HG03342 (cell line): Measurements from ENCODE around the gene BCAM.
"Not testable (repeated sequence)": the region's sequence is repeated elsewhere in the genome, so short reads cannot be mapped to it uniquely, and the experiment has no call there.

Experiments
- ATAC-seq: cut with Tn5 transposase; IDR thresholded peaks from one replicate; pipeline ENCODE4 v1.9.1; 2021; ENCODE audit warnings: mild to moderate bottlenecking, moderate library complexity; ENCODE audit not compliant: unreplicated experiment

BCAM gene

GRCh38 chr19:44814517-44814916, 5.6 kb downstream of the BCAM start:
- no peak for ATAC-seq

DNA sequence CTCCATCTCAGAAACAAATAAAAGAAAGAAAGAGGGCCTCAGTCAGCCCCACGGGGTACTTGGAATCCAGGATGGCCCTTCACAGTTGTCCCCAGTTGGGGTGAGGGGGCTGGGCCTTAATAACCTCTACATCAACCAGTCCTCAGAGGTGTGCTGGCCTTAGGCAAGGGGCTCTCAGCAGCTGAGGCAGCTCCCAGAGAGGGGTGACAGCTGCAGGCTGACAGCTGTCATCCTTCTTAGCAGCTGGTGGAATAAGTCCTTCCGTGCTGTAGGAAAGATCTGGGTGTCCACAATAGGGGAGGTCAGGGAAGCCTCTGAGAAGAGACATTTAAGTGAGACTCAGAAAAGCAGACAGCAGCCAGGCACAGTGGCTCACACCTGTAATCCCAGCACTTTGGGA, 7.4 kb downstream of the BCAM start:
- no peak for ATAC-seq

DNA sequence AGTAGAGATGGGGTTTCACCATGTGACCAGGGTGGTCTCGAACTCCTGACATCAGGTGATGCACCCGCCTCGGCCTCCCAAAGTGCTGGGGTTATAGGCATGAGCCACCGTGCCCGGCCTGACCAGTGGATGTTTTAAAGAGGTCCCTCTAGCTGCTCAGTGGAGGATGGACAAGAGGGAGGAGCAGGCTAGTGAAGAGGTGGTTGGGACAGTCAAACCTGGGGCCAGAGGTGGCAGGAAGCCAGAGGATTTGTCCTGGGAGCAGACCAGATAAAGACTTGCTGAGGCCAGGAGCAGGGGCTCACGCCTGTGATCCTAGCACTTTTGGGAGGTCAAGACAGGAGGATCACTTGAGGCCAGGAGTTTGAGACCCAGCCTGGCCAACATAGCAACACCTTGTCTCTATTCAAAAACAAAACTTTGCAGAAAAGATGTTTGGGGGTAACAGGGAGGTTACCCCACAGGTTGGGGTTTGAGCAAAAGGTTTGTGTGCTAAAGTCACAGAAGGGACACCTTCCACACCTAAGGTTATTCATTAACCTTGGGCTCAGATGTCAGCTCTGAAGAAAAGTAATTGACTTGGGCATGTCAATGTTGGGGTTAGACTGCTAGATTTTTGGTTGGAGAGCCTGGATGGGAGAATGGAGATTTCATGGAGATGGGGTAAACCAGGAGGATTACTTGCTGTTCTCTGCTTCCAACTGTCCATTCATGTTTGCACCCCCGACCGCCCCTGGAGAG, 9.0 kb downstream of the BCAM start:
- no peak for ATAC-seq

DNA sequence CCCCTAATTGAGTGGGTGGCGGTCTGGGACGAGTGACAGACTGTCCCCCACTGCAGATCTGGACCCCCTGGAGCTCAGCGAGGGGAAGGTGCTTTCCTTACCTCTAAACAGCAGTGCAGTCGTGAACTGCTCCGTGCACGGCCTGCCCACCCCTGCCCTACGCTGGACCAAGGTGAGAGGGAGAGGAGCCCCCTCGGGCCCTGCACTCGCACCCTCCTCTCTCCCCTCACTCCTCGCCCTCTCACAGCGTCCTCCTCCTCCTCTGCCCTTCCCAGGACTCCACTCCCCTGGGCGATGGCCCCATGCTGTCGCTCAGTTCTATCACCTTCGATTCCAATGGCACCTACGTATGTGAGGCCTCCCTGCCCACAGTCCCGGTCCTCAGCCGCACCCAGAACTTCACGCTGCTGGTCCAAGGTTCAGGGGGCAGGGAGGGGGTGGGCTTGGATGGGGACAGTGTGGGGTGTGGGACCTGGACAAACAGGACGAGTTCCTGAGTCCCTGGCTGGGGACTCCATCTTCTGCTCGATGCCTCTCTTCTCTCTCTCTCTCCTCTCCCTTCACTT, 9.6 kb downstream of the BCAM start:
- ATAC-seq = no peak

DNA sequence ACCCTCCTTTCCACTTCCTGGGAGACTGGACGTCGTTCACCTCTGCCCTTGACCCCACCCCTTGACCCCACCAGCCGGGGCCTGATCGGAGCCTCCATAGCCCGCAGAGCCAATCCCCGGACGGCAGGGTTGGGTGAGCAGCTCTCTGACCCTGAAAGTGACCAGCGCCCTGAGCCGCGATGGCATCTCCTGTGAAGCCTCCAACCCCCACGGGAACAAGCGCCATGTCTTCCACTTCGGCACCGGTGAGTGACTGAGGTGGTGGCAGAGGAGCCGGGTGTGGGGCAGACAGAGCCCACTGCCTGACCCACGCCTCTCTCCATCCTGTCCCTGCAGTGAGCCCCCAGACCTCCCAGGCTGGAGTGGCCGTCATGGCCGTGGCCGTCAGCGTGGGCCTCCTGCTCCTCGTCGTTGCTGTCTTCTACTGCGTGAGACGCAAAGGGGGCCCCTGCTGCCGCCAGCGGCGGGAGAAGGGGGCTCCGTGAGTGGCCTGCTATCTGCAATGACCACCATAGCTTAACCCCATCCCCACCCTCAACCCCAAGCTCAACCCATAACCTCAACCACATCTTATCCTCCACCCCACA, 10.4 kb downstream of the BCAM start:
- no peak for ATAC-seq

GRCh38 chr19:44820648-44821609, 12.0 kb downstream of the BCAM start:
- no peak for ATAC-seq

DNA sequence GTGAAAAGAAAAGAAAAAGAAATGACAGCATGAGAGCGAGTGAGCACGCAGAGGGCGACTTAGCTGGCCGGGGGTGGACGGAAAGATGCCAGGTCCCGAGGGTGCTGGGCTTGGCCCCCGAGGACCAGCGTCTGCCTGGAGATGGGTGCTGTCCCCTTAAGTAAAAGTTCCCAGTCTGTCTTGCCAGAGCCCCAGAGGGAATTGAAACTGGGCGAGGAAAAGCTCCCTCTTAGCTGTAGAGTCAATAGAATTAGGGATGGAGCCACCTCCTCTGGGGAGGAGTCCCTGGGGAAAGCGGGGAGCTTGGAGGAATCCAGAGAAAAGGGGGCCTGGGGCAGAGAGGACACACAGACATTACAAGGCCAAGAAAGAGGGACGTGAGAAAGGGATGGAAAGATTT, 13.3 kb downstream of the BCAM start:
- no peak for ATAC-seq

- no peak for ATAC-seq
Observed at GRCh38 chr19:44822670-44823372, 13.9 kb downstream of the BCAM start.

- no peak for ATAC-seq
Observed at GRCh38 chr19:44823373-44823698, 14.4 kb downstream of the BCAM start.

GRCh38 chr19:44824761-44825160, 15.9 kb downstream of the BCAM start:
- no peak for ATAC-seq

- ATAC-seq = not testable (repeated sequence)
Observed at GRCh38 chr19:44832875-44833274, 24.0 kb downstream of the BCAM start.

DNA sequence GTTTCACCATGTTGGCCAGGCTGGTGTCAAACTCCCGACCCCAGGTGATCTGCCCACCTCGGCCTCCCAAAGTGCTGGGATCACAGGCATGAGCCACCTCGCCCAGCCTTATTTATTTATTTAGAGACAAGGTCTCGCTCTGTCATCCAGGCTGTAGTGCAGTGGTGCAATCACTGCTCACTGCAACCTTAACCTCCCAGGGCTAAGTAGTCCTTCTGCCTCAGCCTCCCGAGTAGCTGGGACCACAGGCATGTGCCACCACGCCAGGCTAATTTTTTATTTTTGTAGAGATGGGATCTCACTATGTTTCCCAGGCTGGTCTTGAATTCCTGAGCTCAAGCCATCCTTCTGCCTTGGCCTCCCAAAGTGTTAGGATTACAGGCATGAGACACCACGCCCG, 25.5 kb downstream of the BCAM start:
- ATAC-seq = not testable (repeated sequence)

DNA sequence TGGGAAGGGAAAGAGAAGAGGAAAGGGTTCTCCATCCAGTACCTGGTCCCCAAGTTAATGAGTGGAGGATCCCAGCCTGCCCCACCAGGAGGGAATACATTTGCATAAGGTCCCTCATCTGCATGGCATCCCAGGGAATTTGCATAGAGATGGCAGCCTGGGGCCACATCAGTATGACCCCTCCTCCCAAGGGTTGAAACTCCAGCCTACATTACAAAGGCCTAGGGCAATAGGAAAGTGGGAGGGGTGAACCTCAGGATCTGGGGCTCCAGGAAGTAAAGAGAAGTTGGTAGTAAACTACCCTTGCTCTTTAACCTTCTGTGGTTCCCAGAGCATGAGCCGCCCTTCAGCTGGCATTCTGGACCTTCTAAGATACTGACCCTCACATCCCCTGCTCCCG, 30.4 kb downstream of the BCAM start:
- no peak for ATAC-seq

DNA sequence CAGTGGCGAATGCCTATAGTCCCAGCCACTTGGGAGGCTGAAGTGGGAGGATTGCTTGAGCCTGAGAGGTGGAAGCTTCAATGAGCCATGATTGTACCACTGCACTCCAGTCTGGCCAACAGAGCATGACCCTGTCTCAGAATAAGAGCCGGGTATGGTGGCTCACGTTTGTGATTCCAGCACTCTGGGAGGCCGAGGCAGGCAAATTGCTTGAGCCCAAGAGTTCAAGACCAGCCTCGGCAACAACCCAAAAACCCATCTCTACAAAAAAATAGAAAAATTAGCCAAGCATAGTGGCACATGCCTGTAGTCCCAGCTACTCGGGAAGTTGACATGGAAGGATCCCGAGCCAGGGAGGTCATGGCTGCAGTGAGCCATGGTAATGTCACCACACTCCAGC, 31.9 kb downstream of the BCAM start:
- no peak for ATAC-seq

DNA sequence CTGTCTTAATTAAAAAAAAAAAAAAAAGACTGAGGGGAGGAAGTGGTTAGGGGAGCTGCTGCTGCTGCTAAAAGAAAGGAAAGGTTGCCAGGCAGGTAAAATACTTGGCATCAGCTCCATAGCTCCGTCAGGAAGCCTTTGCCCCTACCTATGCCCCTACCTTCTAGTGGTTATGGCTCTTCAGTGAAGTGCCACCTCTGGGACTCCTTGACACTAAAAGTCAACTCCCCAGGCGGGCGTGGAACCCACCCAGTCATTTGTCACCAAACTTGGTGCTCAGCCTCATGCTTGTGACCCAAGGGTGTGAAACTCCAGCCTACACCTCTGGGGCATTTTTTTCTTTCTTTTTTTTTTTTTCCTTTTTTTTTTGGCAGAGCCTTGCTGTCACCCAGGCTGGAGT, 32.3 kb downstream of the BCAM start:
- no peak for ATAC-seq

GRCh38 chr19:44845286-44845611, 36.3 kb downstream of the BCAM start:
- no peak for ATAC-seq

DNA sequence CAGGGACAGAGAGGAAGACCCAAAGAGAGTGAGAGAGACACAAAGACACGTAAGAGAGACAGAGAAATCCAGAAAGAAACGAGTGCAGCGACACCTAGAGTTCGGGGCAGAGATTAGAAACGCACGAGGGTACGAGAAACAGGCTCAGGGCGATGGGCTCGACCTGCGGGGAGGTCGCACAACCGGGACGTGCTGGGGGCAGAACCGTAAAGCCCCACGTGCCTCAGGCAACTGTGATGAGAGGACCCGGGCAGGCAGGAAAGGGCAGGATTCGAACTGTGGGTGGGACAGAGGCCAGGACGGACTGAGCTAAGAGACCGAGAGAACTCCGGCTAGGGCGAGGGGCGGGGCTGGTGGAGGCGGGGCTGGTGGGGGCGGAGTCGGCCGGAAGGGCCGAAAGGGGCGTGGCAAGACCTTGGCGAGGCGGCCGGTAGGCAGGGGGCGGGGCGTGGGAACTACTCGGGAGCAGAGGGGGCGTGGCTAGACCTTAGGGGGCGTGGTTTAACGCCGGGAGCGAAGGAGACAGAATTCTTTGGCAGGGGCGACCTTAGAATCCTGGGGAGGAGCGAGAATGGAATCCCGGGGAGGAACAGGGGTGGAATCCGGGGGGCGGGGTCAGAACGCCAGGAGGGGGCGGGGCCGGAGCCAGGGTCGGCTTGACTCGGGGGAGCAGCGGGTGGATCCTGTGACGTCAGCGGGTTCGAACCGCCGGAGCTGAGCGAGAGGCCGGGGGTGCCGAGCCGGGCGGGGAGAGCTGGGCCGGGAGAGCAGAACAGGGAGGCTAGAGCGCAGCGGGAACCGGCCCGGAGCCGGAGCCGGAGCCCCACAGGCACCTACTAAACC, 36.9 kb downstream of the BCAM start, which contains the start of gene NECTIN2:
Gene NECTIN2, plus strand, starts transcription at position 686 of the 843 bp plus-strand sequence. CDS start 229 bp downstream, outside the sequence.
- ATAC-seq = no peak

GRCh38 chr19:44846455-44847143, 37.7 kb downstream of the BCAM start:
- no peak for ATAC-seq
